Measurements from ENCODE around the gene ZNF446.
A peak's percentile ranks its signal among the peaks of the same experiment; 100 is the strongest.

The ZNF446 gene

GRCh38 chr19:58510084-58510862 lies 34.1 kb downstream of the ZNF446 start:
- H3K4me3 ChIP-seq (replicated peaks; ENCODE audit: low read depth, low read length), result no peak overlapping the region
- no peaks in the 10 kb centered on the region for H3K27me3 ChIP-seq (replicated peaks; ENCODE audit: control insufficient read depth, insufficient read depth, low read length)
- no peak for DNase-seq (ENCODE audit: extremely low read depth, insufficient read length)
- H3K36me3 ChIP-seq (ENCODE audit: control insufficient read depth, insufficient read depth, low read length), result no peaks in the 10 kb centered on the region
- TF ChIP-seq CTCF (IDR thresholded peaks at IDR 0.05; ENCODE audit: insufficient read depth, low read length, poor library complexity, severe bottlenecking), result no peak

GRCh38 chr19:58511353-58512208 lies 35.4 kb downstream of the ZNF446 start, which contains the start of gene SLC27A5:
TSS of gene SLC27A5 (minus strand) at chr19:58511992. CDS start at chr19:58511955, 37 bp downstream.
- peaks cover 3% of the 10 kb centered on the region for H3K36me3 ChIP-seq (ENCODE audit: control insufficient read depth, insufficient read depth, low read length)
- no peak for DNase-seq (ENCODE audit: extremely low read depth, insufficient read length)
- H3K4me3 ChIP-seq (replicated peaks; ENCODE audit: low read depth, low read length), result no peak within 1 kb of the TSS
- no peak for TF ChIP-seq CTCF (IDR thresholded peaks at IDR 0.05; ENCODE audit: insufficient read depth, low read length, poor library complexity, severe bottlenecking)
- no peaks in the 10 kb centered on the region for H3K27me3 ChIP-seq (replicated peaks; ENCODE audit: control insufficient read depth, insufficient read depth, low read length)

- no peak for DNase-seq (ENCODE audit: extremely low read depth, insufficient read length)
- Histone ChIP-seq H3K4me3 (replicated peaks; ENCODE audit: low read depth, low read length) (no peak overlapping the region), H3K36me3 (ENCODE audit: control insufficient read depth, insufficient read depth, low read length) (peaks cover 9% of the 10 kb centered on the region), H3K27me3 (replicated peaks; ENCODE audit: control insufficient read depth, insufficient read depth, low read length) (no peaks in the 10 kb centered on the region)
- TF ChIP-seq CTCF (IDR thresholded peaks at IDR 0.05; ENCODE audit: insufficient read depth, low read length, poor library complexity, severe bottlenecking), result no peak
Measured at GRCh38 chr19:58513213-58513693, 37.1 kb downstream of the ZNF446 start.

DNA sequence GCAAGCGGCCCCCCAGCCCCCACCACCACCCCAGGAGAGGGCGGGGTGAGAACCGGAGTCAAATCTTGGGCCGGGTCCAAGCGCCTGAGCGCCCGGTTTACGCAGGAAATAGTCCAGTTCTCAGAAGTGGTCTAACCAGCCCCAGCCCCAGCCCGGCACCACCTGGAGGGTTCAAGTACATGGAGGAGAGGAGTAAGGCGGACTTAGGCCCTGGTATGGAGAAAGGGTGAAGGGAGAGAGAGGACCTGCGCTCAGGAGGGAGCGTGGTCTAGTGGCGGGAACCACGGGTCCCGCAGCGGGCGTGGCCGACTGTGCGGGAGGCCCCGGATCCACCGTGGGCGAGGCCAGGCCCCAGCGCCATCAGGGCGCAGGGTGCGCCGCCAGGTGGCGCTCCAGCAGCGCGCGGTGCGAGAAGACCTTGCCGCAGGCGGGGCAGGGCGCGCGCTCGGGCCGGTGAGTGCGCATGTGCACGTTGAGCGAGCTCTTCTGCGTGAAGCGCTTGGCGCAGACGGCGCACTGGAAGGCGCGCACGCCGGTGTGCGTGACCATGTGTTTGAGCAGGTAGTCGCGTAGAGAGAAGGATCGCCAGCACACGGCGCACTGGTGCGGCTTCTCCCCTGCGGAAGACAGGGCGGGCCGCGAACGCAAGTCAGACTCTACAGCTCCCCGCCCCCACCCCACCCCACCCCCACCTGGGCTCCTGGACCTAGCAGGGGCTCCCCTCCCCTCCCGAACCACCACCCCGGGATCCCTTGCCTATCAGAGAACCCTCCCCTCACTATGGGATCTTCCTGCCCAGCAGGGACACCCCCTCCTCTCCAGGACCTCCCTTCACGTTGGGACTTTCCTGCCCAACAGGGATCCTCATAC lies 37.8 kb downstream of the ZNF446 start:
- peak; percentile 99 for DNase-seq (ENCODE audit: extremely low read depth, insufficient read length)
- peak; percentile 44 for TF ChIP-seq CTCF (IDR thresholded peaks at IDR 0.05; ENCODE audit: insufficient read depth, low read length, poor library complexity, severe bottlenecking)
- peaks cover 9% of the 10 kb centered on the region for H3K36me3 ChIP-seq (ENCODE audit: control insufficient read depth, insufficient read depth, low read length)
- peak overlapping the region; percentile 68 for H3K4me3 ChIP-seq (replicated peaks; ENCODE audit: low read depth, low read length)
- no peaks in the 10 kb centered on the region for H3K27me3 ChIP-seq (replicated peaks; ENCODE audit: control insufficient read depth, insufficient read depth, low read length)

DNA sequence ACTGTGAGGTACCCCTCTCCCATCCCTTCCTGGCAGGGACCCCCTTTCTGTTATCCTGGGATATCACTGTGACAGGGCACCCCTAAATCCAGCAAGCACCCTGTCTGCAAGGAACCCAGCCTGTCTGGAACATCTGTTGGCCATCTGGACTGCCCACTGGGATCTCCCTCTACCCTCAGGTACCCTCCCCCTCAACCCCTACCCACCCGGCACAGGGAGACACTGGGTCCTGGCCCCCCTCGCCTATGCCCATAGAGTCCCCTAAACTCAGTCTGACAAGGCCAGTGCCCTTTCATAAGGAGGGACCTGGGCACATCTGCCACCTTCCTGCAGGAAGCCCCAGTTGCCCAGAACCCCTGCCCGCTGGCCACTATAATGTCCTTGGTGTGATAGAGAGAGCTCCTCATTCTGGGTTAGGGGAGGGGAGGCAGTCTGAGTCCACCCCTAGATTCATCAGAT lies 38.4 kb downstream of the ZNF446 start:
- no peak for DNase-seq (ENCODE audit: extremely low read depth, insufficient read length)
- no peaks in the 10 kb centered on the region for H3K27me3 ChIP-seq (replicated peaks; ENCODE audit: control insufficient read depth, insufficient read depth, low read length)
- TF ChIP-seq CTCF (IDR thresholded peaks at IDR 0.05; ENCODE audit: insufficient read depth, low read length, poor library complexity, severe bottlenecking), result no peak
- peaks cover 9% of the 10 kb centered on the region for H3K36me3 ChIP-seq (ENCODE audit: control insufficient read depth, insufficient read depth, low read length)
- peak overlapping the region; percentile 68 for H3K4me3 ChIP-seq (replicated peaks; ENCODE audit: low read depth, low read length)
